ENCODE results near the gene FAF1.
"Not testable (repeated sequence)": the region's sequence is repeated elsewhere in the genome, so short reads cannot be mapped to it uniquely, and the experiment has no call there.

FAF1 gene

DNA sequence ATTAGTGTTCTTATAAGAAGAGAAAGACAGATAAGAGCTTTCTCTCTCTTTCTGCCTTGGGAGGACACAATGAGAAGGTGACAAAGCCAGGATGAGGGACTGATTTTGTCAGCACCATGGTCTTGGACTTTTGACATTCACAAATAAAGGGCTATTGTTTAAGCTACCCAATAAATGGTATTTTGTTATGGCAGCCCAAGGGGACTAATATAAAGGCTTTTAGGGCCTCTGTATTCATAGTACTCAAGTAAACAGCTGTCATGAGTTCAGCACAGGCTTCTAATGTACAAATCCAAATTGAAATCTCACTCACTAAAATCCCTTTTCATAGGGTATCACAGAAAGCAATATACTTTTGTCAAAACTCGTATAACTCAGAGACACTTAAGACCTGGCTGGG lies 242.7 kb downstream of the FAF1 start (continued):
- TF ChIP-seq ZNF175 (tag by site-specific recombination; IDR thresholded peaks at IDR 0.05) (no peak), ZNF660 (tag by site-specific recombination; IDR thresholded peaks at IDR 0.05) (no peak), MEIS1 (CRISPR knock-in tag; IDR thresholded peaks at IDR 0.05; ENCODE audit: borderline replicate concordance) (no peak), ZNF549 (tag by site-specific recombination; IDR thresholded peaks at IDR 0.05) (no peak), KLF16 (tag by site-specific recombination; IDR thresholded peaks at IDR 0.05) (no peak), ZNF16 (tag by site-specific recombination; IDR thresholded peaks at IDR 0.05; ENCODE audit: low read depth) (no peak), ZNF530 (tag by site-specific recombination; IDR thresholded peaks at IDR 0.05; ENCODE audit: low read depth) (no peak)
- TF ChIP-seq, protein P1, sequence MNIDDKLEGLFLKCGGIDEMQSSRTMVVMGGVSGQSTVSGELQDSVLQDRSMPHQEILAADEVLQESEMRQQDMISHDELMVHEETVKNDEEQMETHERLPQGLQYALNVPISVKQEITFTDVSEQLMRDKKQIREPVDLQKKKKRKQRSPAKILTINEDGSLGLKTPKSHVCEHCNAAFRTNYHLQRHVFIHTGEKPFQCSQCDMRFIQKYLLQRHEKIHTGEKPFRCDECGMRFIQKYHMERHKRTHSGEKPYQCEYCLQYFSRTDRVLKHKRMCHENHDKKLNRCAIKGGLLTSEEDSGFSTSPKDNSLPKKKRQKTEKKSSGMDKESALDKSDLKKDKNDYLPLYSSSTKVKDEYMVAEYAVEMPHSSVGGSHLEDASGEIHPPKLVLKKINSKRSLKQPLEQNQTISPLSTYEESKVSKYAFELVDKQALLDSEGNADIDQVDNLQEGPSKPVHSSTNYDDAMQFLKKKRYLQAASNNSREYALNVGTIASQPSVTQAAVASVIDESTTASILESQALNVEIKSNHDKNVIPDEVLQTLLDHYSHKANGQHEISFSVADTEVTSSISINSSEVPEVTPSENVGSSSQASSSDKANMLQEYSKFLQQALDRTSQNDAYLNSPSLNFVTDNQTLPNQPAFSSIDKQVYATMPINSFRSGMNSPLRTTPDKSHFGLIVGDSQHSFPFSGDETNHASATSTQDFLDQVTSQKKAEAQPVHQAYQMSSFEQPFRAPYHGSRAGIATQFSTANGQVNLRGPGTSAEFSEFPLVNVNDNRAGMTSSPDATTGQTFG (tag by site-specific recombination; IDR thresholded peaks at IDR 0.05; ENCODE audit: borderline replicate concordance): no peak
- TF ChIP-seq, protein P2, sequence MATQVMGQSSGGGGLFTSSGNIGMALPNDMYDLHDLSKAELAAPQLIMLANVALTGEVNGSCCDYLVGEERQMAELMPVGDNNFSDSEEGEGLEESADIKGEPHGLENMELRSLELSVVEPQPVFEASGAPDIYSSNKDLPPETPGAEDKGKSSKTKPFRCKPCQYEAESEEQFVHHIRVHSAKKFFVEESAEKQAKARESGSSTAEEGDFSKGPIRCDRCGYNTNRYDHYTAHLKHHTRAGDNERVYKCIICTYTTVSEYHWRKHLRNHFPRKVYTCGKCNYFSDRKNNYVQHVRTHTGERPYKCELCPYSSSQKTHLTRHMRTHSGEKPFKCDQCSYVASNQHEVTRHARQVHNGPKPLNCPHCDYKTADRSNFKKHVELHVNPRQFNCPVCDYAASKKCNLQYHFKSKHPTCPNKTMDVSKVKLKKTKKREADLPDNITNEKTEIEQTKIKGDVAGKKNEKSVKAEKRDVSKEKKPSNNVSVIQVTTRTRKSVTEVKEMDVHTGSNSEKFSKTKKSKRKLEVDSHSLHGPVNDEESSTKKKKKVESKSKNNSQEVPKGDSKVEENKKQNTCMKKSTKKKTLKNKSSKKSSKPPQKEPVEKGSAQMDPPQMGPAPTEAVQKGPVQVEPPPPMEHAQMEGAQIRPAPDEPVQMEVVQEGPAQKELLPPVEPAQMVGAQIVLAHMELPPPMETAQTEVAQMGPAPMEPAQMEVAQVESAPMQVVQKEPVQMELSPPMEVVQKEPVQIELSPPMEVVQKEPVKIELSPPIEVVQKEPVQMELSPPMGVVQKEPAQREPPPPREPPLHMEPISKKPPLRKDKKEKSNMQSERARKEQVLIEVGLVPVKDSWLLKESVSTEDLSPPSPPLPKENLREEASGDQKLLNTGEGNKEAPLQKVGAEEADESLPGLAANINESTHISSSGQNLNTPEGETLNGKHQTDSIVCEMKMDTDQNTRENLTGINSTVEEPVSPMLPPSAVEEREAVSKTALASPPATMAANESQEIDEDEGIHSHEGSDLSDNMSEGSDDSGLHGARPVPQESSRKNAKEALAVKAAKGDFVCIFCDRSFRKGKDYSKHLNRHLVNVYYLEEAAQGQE (tag by site-specific recombination; IDR thresholded peaks at IDR 0.05): no peak

DNA sequence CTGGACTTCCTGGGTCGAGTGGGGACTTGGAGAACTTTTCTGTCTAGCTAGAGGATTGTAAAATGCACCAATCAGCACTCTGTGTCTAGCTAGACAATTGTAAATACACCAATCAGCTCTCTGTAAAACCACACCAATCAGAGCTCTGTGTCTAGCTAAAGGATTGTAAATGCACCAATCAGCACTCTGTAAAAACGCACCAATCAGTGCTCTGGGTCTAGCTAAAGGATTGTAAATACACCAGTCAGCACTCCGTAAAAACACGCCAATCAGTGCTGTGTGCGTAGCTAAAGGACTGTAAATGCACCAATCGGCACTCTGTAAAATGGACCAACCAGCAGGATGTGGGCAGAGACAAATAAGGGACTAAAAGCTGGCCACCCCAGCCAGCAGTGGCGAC lies 243.6 kb downstream of the FAF1 start:
- H3K4me3 ChIP-seq (ENCODE audit: low read depth, low read length); H3K4me1 ChIP-seq (ENCODE audit: control insufficient read depth, insufficient read depth, low read length); POLR2A ChIA-PET; H3K9me3 ChIP-seq (ENCODE audit: control insufficient read depth, insufficient read depth, low read depth, low read length); H3K27ac ChIP-seq (ENCODE audit: extremely low read depth, low read depth, low read length); H3K36me3 ChIP-seq (ENCODE audit: control insufficient read depth in 2 of 2, insufficient read depth in 1 of 2, low read length in 2 of 2): not testable (repeated sequence)
- CTCF ChIA-PET: interaction anchor here (0.5 to 2.7 kb wide), 4 partner anchors 8 to 478 kb away, joined by 3 to 9 read pairs (median 4); no protein-coding TSS in a partner anchor

DNA sequence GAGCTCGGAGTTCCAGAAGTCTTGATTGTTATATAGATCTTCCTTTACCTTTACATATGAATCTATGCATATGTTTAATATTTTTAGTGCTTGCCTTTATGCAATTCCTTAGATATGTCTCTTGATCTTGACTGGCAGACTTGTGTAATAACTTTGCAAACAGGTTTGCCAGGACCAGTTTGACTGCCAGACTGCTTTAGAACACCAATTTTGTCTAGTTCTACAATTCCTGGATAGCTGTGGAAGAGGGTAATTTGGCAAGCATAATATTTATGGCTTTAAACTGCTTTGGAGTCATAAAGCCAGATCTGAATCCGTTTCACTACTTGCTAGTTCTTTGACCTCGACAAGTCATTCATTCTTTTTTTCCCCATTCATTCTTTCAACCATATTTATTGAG lies 250.0 kb downstream of the FAF1 start:
- TF ChIP-seq ZNF701 (tag by site-specific recombination; IDR thresholded peaks at IDR 0.05) (no peak), ZNF521 (tag by site-specific recombination; IDR thresholded peaks at IDR 0.05) (no peak), MYNN (tag by site-specific recombination; IDR thresholded peaks at IDR 0.05; ENCODE audit: borderline replicate concordance) (no peak)
- TF ChIP-seq, protein P3, sequence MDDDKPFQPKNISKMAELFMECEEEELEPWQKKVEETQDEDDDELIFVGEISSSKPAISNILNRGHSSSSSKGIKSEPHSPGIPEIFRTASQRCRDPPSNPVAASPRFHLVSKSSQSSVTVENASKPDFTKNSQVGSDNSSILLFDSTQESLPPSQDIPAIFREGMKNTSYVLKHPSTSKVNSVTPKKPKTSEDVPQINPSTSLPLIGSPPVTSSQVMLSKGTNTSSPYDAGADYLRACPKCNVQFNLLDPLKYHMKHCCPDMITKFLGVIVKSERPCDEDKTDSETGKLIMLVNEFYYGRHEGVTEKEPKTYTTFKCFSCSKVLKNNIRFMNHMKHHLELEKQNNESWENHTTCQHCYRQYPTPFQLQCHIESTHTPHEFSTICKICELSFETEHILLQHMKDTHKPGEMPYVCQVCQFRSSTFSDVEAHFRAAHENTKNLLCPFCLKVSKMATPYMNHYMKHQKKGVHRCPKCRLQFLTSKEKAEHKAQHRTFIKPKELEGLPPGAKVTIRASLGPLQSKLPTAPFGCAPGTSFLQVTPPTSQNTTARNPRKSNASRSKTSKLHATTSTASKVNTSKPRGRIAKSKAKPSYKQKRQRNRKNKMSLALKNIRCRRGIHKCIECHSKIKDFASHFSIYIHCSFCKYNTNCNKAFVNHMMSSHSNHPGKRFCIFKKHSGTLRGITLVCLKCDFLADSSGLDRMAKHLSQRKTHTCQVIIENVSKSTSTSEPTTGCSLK (tag by site-specific recombination; IDR thresholded peaks at IDR 0.05): no peak
- 0 out of 2 replicates have a peak, but pooled peaks cover 2% of the 10 kb centered on the region for H3K4me1 ChIP-seq (ENCODE audit: control insufficient read depth, insufficient read depth, low read length)

More for the DNA sequence above, 250.0 kb downstream of the FAF1 start:
- Histone ChIP-seq H3K4me3 (ENCODE audit: low read depth, low read length) (no peak overlapping the region), H3K27ac (ENCODE audit: extremely low read depth, low read depth, low read length) (no peak overlapping the region), H3K36me3 (ENCODE audit: control insufficient read depth in 2 of 2, insufficient read depth in 1 of 2, low read length in 2 of 2) (no peaks in the 10 kb centered on the region), H3K9me3 (ENCODE audit: control insufficient read depth, insufficient read depth, low read depth, low read length) (no peaks in the 10 kb centered on the region)
- CTCF ChIA-PET: no interaction called here
- POLR2A ChIA-PET: no interaction called here

All from HEK293 (cell line).